ENCODE results near the gene RAB44. TPM values are rescaled to one million over a fixed set of nuclear protein-coding genes. Genes with fewer than 3 reads are reported as not detected.
A peak's percentile ranks its signal among the peaks of the same experiment; 100 is the strongest.

The RAB44 gene
- total RNA-seq, 1 donor, result not detected

DNA sequence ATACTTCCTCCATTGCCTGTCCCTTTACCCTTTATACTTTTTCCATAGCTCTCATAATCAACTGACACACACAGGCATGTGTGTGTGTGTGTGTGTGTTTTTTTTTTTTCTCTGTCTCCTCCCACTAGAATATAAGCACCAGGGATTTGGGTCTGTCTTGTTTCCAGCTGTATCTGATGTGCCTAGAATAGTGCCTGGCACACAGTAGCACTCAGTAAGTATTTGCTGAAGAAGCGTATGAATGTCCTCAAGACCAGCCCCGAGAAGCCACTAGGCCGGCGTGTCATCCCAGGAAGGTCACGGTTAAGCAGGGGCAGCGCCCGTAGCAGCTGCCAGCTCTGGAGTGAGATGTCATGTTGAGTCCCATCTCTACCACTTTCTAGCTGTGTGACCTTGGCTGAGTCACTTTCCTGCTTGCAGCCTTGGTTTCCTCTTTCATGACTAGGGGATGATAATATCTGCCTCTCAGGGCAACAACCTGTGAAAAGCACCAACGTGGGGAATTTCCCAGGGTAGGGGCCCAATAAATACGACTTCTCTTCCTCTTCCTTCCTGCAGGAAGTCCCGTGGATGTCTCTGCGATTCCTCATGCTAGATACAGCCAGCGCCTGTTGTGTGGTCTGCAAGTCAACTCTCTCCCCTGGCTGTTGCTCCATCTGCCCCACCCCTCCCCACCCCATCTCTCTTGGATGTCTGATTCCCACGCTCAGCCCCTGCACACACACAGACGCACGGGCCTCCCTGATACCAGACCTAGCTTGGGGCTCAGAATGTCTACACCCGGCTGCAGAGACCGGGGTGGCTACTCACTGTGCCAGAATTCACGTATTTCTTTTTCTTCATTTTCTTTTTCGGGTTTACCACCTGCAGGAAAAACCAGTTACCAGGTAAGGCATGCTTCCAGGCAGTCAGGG is 58.1 kb downstream of the RAB44 start:
- DNase-seq (ENCODE audit: low read depth), result peak; percentile 9
- TF ChIP-seq, protein P1, sequence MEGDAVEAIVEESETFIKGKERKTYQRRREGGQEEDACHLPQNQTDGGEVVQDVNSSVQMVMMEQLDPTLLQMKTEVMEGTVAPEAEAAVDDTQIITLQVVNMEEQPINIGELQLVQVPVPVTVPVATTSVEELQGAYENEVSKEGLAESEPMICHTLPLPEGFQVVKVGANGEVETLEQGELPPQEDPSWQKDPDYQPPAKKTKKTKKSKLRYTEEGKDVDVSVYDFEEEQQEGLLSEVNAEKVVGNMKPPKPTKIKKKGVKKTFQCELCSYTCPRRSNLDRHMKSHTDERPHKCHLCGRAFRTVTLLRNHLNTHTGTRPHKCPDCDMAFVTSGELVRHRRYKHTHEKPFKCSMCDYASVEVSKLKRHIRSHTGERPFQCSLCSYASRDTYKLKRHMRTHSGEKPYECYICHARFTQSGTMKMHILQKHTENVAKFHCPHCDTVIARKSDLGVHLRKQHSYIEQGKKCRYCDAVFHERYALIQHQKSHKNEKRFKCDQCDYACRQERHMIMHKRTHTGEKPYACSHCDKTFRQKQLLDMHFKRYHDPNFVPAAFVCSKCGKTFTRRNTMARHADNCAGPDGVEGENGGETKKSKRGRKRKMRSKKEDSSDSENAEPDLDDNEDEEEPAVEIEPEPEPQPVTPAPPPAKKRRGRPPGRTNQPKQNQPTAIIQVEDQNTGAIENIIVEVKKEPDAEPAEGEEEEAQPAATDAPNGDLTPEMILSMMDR (IDR thresholded peaks at IDR 0.05; ENCODE audit: insufficient read depth, low read length), result no peak
- no peak overlapping the region for H3K4me3 ChIP-seq (ENCODE audit: low read depth, low read length)

DNA sequence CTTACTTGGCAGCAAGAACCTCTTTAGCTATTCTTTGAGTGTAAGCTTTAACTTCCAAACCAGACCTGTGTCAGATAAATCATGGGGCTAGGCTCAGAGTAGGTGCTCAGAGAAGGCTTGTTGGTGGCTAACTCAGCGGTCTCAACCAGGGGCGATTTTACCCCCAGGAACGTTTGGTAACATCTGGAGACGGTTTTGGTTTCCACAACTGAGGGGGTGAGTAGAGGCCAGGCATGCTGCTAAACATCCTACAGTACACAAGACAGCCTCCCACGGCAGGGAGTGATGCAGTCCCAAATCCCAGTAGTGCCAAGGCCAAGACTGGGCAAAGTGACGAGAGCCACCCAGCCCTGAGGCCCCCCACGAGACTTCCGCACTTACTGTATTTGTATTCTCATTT is 59.2 kb downstream of the RAB44 start:
- DNase-seq (ENCODE audit: low read depth), result no peak
- no peak overlapping the region for H3K4me3 ChIP-seq (ENCODE audit: low read depth, low read length)
- TF ChIP-seq, protein P1 (IDR thresholded peaks at IDR 0.05; ENCODE audit: insufficient read depth, low read length), result no peak

DNA sequence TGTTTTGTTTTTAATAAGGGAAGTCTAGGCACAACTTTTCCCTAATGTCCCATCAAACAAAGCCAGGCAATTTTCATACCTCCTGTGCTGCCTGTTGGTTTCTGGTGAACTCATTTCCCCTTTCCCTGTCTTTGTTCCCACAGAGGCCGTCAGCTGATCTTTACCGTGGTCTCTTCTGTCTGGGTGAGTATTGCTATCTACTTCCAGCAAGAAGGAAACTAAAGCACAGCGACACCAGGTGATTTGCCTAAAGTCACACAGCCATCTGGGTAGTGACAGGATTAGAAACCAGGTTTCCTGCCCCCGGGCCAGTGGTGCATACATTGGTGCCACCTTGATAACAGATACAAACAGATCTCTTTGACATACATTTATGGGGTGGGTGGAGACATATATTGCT is 59.6 kb downstream of the RAB44 start:
- TF ChIP-seq, protein P1 (IDR thresholded peaks at IDR 0.05; ENCODE audit: insufficient read depth, low read length), result no peak
- DNase-seq (ENCODE audit: low read depth), result no peak
- H3K4me3 ChIP-seq (ENCODE audit: low read depth, low read length), result no peak overlapping the region

DNA sequence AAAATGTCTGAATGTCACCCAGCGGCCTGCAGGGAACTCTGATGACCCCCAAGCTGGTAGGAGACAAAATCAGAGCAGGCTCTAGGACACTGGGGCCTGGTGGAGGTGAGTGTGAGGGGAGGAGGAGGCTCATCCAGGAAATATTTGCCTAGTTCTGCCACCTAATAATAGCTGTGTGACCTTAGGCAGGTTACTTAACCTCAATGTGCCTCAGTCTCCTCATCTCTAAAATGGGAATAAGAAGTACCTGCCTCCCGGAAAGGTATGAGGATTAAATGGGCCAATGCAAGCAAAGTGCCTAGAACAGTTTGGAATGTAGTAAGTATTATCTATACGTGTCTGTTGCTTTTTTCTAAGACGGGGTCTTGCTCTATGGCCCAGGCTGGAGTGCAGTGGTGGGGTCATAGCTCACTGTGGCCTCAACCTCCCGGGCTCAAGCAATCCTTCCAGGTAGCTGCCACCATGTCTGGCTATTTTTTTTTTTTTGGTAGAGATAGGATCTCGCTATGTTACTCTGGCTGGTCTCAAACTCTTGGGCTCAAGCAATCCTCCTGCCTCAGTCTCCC is 60.4 kb downstream of the RAB44 start:
- no peak for DNase-seq (ENCODE audit: low read depth)
- no peak overlapping the region for H3K4me3 ChIP-seq (ENCODE audit: low read depth, low read length)
- TF ChIP-seq, protein P1 (IDR thresholded peaks at IDR 0.05; ENCODE audit: insufficient read depth, low read length), result no peak

DNA sequence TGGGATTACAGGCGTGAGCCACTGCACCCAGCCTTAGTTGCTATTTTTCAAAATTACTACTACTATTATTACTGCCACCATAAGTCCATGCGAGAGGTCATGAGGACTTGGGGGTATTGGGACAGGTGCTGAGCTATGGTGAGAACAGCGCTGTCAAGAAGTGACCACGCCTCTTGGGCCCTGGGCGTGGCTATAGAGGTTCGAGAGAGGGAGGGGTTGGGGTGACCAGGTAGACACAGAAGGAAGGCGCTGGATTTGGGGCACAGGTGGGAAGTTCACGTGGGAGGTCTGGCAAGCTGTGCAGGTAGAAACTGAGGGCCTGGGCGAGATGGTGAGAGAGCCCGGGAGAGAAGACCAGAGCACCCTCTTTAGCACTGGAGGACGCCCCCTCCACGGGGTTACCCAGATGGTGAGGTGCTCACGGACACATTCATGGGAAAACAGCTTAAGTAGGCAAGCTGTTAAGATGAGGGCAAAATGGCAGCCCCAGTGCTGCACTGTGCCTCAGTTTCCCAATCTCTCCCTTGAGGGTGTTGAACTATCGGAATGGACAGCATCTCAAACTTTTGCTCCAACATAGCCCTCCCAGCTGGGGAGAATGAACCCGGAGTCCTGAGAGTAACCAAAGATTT is 61.0 kb downstream of the RAB44 start:
- TF ChIP-seq, protein P1 (IDR thresholded peaks at IDR 0.05; ENCODE audit: insufficient read depth, low read length), result no peak
- DNase-seq (ENCODE audit: low read depth), result no peak
- H3K4me3 ChIP-seq (ENCODE audit: low read depth, low read length), result no peak overlapping the region

- no peak overlapping the region for H3K4me3 ChIP-seq (ENCODE audit: low read depth, low read length)
- TF ChIP-seq, protein P1 (IDR thresholded peaks at IDR 0.05; ENCODE audit: insufficient read depth, low read length), result peak; percentile 99
- peak; percentile 80 for DNase-seq (ENCODE audit: low read depth)
These were observed 61.6 kb downstream of the RAB44 start for GRCh38 chr6:36759148-36759759.

Measured in fibroblast of the aortic adventitia (primary cell).